Smooth muscle cell (in vitro differentiated cells): ENCODE results near the gene KRT78. TPM values are rescaled to one million over a fixed set of nuclear protein-coding genes. Genes with fewer than 3 reads are reported as not detected.

ENCODE experiments used
- DNase-seq: peaks from one replicate; lab custom pipeline; 2025; ENCODE audit not compliant: unreplicated experiment; lab: John Stamatoyannopoulos, UW
- H2AFZ ChIP-seq: fragments of 200-600 bp; sonication (generic); 2 replicates; pipeline ENCODE4 v1.6.0; 2016; ENCODE audit warnings: antibody characterized with exemption, low read depth, mild to moderate bottlenecking
- H3F3A ChIP-seq: fragments of 200-600 bp; sonication (generic); 2 replicates; pipeline ENCODE4 v1.6.0; 2017; ENCODE audit warnings: antibody characterized with exemption, low read depth
- H3K27ac ChIP-seq: fragments of 200-600 bp; sonication (generic); 2 replicates; pipeline ENCODE4 v1.5.1; 2016; ENCODE audit warnings: low read depth, mild to moderate bottlenecking
- H3K27me3 ChIP-seq: fragments of 200-600 bp; sonication (generic); 2 replicates; pipeline ENCODE4 v1.6.1; 2016; ENCODE audit warnings: low read depth, mild to moderate bottlenecking
- H3K36me3 ChIP-seq: fragments of 200-600 bp; sonication (generic); 2 replicates; pipeline ENCODE4 v1.5.1; 2016; ENCODE audit warnings: low read depth
- H3K4me1 ChIP-seq: fragments of 200-600 bp; sonication (generic); 2 replicates; pipeline ENCODE4 v1.5.1; 2016; ENCODE audit warnings: low read depth
- H3K4me2 ChIP-seq: fragments of 200-600 bp; sonication (generic); 2 replicates; pipeline ENCODE4 v1.6.0; 2016; ENCODE audit warnings: mild to moderate bottlenecking
- H3K4me3 ChIP-seq: fragments of 200-600 bp; sonication (generic); 2 replicates; pipeline ENCODE4 v1.5.1; 2016; ENCODE audit warnings: mild to moderate bottlenecking
- H3K79me2 ChIP-seq: fragments of 200-600 bp; sonication (generic); 2 replicates; pipeline ENCODE4 v1.6.0; 2016; ENCODE audit warnings: low read depth, mild to moderate bottlenecking
- H3K9ac ChIP-seq: fragments of 200-600 bp; sonication (generic); 2 replicates; pipeline ENCODE4 v1.6.0; 2016; ENCODE audit warnings: low read depth
- H3K9me3 ChIP-seq: fragments of 200-600 bp; sonication (generic); replicated peaks from 2 replicates; pipeline ENCODE4 v1.5.1; 2016; ENCODE audit warnings: low read depth
- H4K20me1 ChIP-seq: fragments of 200-600 bp; sonication (generic); 2 replicates; pipeline ENCODE4 v1.6.0; 2016; ENCODE audit warnings: low read depth
- WGBS: methylation state at CpG from one replicate; pipeline ENCODE4 v1.1.7; 2016; ENCODE audit warnings: low lambda C conversion rate; 5-methylcytosine and 5-hydroxymethylcytosine counted together
- polyA plus RNA-seq: library from polyadenylated mRNA; unstranded; fragments of >200 nt; fragmentation: Nextera tagmentation; extraction: Ambion mirVana; gene quantifications from 2 replicates; pipeline ENCODE4 v1.2.1, GENCODE V29; 2016
- total RNA-seq: library from RNA; depleted of rRNA; stranded (reverse); fragments of >200 nt; gene quantifications from 2 replicates; pipeline ENCODE4 v1.2.3, GENCODE V29; 2014
- TF ChIP-seq, protein P1 (sequence below): fragments of 200-600 bp; sonication (generic); IDR thresholded peaks from 2 replicates; pipeline ENCODE4 v1.5.1; 2017; ENCODE audit warnings: borderline replicate concordance, mild to moderate bottlenecking, antibody characterized with exemption; ENCODE audit not compliant: insufficient read depth, poor library complexity, severe bottlenecking

Gene KRT78
- total and polyA plus RNA-seq, 2 experiments from 2014 or later = 1.6 to 2.7 TPM

DNA sequence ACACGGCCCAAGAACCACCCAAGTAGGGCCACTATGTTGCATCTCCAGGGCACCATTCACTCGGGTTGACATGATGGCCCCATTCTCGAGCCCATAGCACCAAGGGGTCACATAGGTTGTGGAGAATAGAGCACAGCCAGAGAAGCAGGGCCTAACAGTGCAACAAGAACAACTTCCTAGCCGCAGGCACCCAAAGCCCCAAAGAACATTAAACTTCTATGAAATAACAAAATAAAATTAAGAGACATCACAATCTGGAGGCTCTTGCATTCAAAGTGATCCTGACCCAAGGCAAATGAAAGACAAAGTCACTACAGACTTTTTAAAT, 36.8 kb downstream of the KRT78 start:
- TF ChIP-seq, protein P1, sequence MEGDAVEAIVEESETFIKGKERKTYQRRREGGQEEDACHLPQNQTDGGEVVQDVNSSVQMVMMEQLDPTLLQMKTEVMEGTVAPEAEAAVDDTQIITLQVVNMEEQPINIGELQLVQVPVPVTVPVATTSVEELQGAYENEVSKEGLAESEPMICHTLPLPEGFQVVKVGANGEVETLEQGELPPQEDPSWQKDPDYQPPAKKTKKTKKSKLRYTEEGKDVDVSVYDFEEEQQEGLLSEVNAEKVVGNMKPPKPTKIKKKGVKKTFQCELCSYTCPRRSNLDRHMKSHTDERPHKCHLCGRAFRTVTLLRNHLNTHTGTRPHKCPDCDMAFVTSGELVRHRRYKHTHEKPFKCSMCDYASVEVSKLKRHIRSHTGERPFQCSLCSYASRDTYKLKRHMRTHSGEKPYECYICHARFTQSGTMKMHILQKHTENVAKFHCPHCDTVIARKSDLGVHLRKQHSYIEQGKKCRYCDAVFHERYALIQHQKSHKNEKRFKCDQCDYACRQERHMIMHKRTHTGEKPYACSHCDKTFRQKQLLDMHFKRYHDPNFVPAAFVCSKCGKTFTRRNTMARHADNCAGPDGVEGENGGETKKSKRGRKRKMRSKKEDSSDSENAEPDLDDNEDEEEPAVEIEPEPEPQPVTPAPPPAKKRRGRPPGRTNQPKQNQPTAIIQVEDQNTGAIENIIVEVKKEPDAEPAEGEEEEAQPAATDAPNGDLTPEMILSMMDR = no peak
- Histone ChIP-seq H3K4me3 (no peak overlapping the region), H3K9ac (no peak overlapping the region), H3K79me2 (no peaks in the 10 kb centered on the region), H4K20me1 (no peaks in the 10 kb centered on the region), H3K4me1 (no peaks in the 10 kb centered on the region), H3K9me3 (no peaks in the 10 kb centered on the region), H3K4me2 (no peak overlapping the region), H3K27ac (no peak overlapping the region), H3K36me3 (no peaks in the 10 kb centered on the region), H3F3A (no peaks in the 10 kb centered on the region), H3K27me3 (peaks cover 29% of the 10 kb centered on the region), H2AFZ (no peak overlapping the region)
- DNase-seq = no peak
- 71% methylated on average over 4 of the region's 4 CpGs for WGBS

DNA sequence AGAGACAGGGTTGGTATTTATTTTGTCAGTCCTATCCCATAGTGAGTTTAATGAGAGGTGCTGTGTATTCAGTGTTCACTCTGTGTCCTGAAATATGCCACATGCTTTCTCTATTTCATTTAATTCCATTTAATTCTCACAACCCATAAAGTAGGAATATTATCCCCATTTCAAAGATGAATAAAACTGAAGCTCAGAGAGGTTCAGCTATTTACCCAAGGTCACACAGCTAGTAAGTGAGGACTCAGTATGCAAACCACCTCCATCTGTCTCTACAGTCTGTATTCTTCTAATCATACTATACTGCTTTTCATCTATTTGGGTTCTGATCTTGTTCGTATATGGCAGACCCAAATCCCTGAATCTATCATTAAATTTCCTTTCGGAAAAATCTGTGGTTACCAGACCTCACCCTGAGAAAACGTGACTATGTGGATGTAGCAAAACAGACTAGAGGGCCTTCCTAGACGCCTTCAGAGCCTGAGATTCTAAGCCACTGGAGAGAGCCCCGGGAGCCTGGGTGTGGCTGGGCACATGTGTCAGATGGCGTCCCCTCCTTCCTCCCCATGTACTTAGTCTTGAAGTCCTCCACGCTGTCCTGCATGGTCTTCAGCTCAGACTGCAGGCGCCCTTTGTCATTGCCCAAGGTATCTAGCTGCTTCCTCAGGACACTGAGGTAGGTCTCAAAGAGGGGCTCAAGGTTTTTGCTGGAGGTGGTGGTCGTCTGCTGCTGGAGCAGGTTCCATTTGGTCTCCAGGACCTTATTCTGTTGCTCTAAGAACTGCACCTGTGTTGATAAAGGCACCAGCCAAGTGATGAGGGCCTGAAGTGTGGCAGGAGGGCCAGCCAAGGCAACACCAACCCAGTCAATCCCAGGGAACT, 37.4 kb downstream of the KRT78 start:
- TF ChIP-seq, protein P1 = no peak
- H3K27me3 ChIP-seq = peaks cover 26% of the 10 kb centered on the region
- 83% methylated on average over 9 of the region's 9 CpGs for WGBS

DNA sequence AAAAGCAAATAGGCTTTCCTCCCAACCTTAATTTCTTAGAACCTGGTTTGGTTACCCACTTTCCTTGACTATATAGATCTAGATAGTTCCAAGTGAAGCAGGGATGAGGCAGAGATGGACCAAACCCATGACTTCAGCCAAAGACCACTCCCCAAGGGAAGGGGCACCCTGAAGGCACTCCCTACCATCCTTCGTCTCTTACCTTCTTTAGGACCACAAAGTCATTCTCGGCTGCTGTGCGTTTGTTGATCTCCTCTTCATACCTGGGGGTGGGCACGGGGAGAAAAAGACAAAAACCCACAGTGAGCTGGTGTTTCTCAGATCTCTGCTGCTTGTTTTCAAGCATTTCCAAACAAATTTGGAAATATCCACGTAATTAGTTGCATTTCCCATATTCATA, 38.2 kb downstream of the KRT78 start:
- Histone ChIP-seq H3K36me3 (no peaks in the 10 kb centered on the region), H3K9me3 (no peaks in the 10 kb centered on the region), H3K4me3 (no peak overlapping the region), H3K79me2 (no peaks in the 10 kb centered on the region), H3K27ac (no peak overlapping the region), H3K9ac (no peak overlapping the region), H4K20me1 (no peaks in the 10 kb centered on the region), H3K4me2 (no peak overlapping the region), H3K27me3 (peaks cover 26% of the 10 kb centered on the region), H2AFZ (no peak overlapping the region), H3K4me1 (no peaks in the 10 kb centered on the region), H3F3A (no peaks in the 10 kb centered on the region)
- DNase-seq = no peak
- 71% methylated on average over 5 of the region's 5 CpGs for WGBS
- TF ChIP-seq, protein P1 = no peak

More for the DNA sequence above, 37.4 kb downstream of the KRT78 start:
- no peak overlapping the region for H3K9ac ChIP-seq
- no peak for DNase-seq
- no peaks in the 10 kb centered on the region for H4K20me1 ChIP-seq
- no peaks in the 10 kb centered on the region for H3K9me3 ChIP-seq
- no peak overlapping the region for H3K27ac ChIP-seq
- no peaks in the 10 kb centered on the region for H3K79me2 ChIP-seq
- H3F3A ChIP-seq = no peaks in the 10 kb centered on the region
- no peaks in the 10 kb centered on the region for H3K36me3 ChIP-seq
- no peak overlapping the region for H2AFZ ChIP-seq
- no peaks in the 10 kb centered on the region for H3K4me1 ChIP-seq
- no peak overlapping the region for H3K4me2 ChIP-seq
- no peak overlapping the region for H3K4me3 ChIP-seq

DNA sequence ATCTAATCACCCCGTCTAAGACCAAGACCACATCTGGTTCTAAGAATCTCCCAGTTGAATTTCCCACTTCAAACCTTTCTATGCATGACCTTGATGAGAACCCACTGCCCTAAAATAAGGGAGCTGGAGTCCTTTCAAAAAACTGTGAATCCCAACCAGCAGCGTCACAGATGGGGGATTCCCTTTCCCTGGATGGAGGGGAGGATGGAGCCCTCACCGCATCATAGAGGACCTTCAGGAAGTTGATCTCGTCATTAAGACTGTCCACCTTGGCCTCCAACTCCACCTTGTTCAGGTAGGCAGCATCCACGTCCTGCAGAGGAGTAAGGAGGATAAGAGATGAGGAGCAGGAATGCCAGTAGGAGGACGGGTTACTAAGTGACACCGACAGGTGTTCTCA, 39.6 kb downstream of the KRT78 start:
- H4K20me1 ChIP-seq = no peaks in the 10 kb centered on the region
- H2AFZ ChIP-seq = no peak overlapping the region
- H3K9ac ChIP-seq = no peak overlapping the region
- peaks cover 26% of the 10 kb centered on the region for H3K27me3 ChIP-seq
- no peak overlapping the region for H3K4me3 ChIP-seq
- no peaks in the 10 kb centered on the region for H3K4me1 ChIP-seq
- H3K79me2 ChIP-seq = no peaks in the 10 kb centered on the region
- H3F3A ChIP-seq = no peaks in the 10 kb centered on the region
- TF ChIP-seq, protein P1 = no peak
- DNase-seq = no peak
- no peak overlapping the region for H3K27ac ChIP-seq
- no peaks in the 10 kb centered on the region for H3K36me3 ChIP-seq
- 83% methylated on average over 7 of the region's 7 CpGs for WGBS
- H3K9me3 ChIP-seq = no peaks in the 10 kb centered on the region
- H3K4me2 ChIP-seq = no peak overlapping the region
